Tibial nerve (tissue), 4 donors: ENCODE measurements around the gene AGBL3. TPM values are rescaled to one million over a fixed set of nuclear protein-coding genes. Genes with fewer than 3 reads are reported as not detected.

Experiments used
- DNase-seq, 2 donors: peaks; one replicate each; pipeline ENCODE4 v3.0.0-alpha.2; 2019; ENCODE audit warnings: low spot score in 2 of 2
- H3K27ac ChIP-seq, 4 donors: fragments of 200-600 bp; sonication (generic) in 3 of 4; one replicate each; pipeline ENCODE4 v1.5.1; 2017 to 2019; ENCODE audit warnings: mild to moderate bottlenecking in 1 of 4
- H3K27me3 ChIP-seq, 2 donors: fragments of 200-600 bp; sonication (generic) in 1 of 2; one replicate each; pipeline versions ENCODE4 v1.5.1 to v1.6.0; 2017 to 2019
- H3K36me3 ChIP-seq, 3 donors: fragments of 200-600 bp; sonication (generic); one replicate each; pipeline ENCODE4 v1.5.1; 2018 to 2019
- H3K4me1 ChIP-seq, 4 donors: fragments of 200-600 bp; sonication (generic) in 3 of 4; one replicate each; pipeline ENCODE4 v1.5.1; 2017 to 2019
- H3K4me3 ChIP-seq, 4 donors: fragments of 200-600 bp; sonication (generic) in 3 of 4; one replicate each; pipeline ENCODE4 v1.5.1; 2017 to 2019; ENCODE audit warnings: mild to moderate bottlenecking in 1 of 4, moderate library complexity in 1 of 4
- H3K9me3 ChIP-seq, 4 donors: fragments of 200-600 bp; sonication (generic) in 3 of 4; one replicate each; pipeline ENCODE4 v1.5.1; 2017 to 2019
- CTCF ChIP-seq, 5 experiments: fragments of 200-600 bp in 3 of 5; fragments of 450-650 bp in 2 of 5; sonication (generic) in 3 of 5; IDR thresholded peaks; one replicate each; pipeline ENCODE4 v1.5.1; 2016 to 2019; ENCODE audit warnings: antibody characterized with exemption in 5 of 5, mild to moderate bottlenecking in 3 of 5, moderate library complexity in 2 of 5
- EP300 ChIP-seq, 2 donors: sonication (generic); formaldehyde crosslinking; IDR thresholded peaks; one replicate each; pipeline ENCODE4 v1.6.1; 2017; ENCODE audit warnings: antibody characterized with exemption in 2 of 2, mild to moderate bottlenecking in 1 of 2
- POLR2A ChIP-seq, 2 donors: fragments of 450-650 bp; IDR thresholded peaks; one replicate each; pipeline ENCODE4 v1.6.1; 2017; ENCODE audit warnings: antibody characterized with exemption in 2 of 2, mild to moderate bottlenecking in 2 of 2, moderate library complexity in 2 of 2
- WGBS, 2 donors: methylation state at CpG; one replicate each; pipeline ENCODE4 v1.1.5; 2018; 5-methylcytosine and 5-hydroxymethylcytosine counted together
- total RNA-seq, 4 donors: library from RNA; depleted of rRNA; stranded (reverse); fragments of >200 nt; gene quantifications; one replicate each; pipeline ENCODE4 v1.1.0, GENCODE V29; 2016

AGBL3 gene
- total RNA-seq, 4 donors from 2014 or later, result 1.3 to 3.1 (median 1.9) TPM

DNA sequence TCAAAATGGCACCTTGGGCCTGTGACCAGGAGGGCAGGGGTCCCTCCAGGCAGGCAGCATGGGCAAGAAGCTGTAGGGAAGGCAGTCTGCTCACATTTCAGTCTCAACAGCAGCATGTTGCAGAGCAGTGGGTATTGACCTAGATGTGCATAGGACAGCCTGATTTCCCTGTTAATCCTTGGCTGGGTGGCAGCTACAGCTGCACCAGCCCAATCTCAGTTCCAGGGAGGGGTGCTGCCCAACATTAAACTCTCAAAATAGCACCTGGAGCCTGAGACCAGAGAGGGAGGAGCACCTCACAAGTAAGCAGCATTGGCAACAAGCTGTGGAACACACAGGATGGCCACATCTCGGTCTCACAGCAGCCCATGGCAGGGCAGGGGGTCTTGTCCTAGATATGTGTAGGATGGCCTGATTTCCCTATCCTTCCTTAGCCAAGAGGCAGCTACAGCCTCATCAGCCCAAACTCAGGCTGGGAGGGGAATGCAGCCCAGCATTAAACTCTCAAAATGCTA is 171.9 kb downstream of the AGBL3 start:
- Histone ChIP-seq H3K4me3 (no peak overlapping the region), H3K36me3 (peaks cover 0 to 48% (median 0%) of the 10 kb centered on the region in 3 donors), H3K4me1 (peaks cover 0 to 50% (median 23%) of the 10 kb centered on the region in 4 donors), H3K27ac (peak overlapping the region in 2 of 4 donors; percentile 52 to 61), H3K27me3 (no peaks in the 10 kb centered on the region), H3K9me3 (peaks cover 0 to 32% (median 2%) of the 10 kb centered on the region in 4 donors)
- DNase-seq, result no peak
- no peak for TF ChIP-seq CTCF (IDR thresholded peaks at IDR 0.05)
- no peak for TF ChIP-seq EP300 (IDR thresholded peaks at IDR 0.05)
- no peak for TF ChIP-seq POLR2A (IDR thresholded peaks at IDR 0.05)
- WGBS, 2 donors, result 100% methylated on average over 1 of the region's 1 CpG

- no peak for TF ChIP-seq POLR2A (IDR thresholded peaks at IDR 0.05)
- TF ChIP-seq CTCF (IDR thresholded peaks at IDR 0.05), result no peak
- no peak for TF ChIP-seq EP300 (IDR thresholded peaks at IDR 0.05)
- WGBS, 2 donors, result 62 to 64% methylated on average over 6 of the region's 6 CpGs
Observed at GRCh38 chr7:135158874-135159273, 172.6 kb downstream of the AGBL3 start.

DNA sequence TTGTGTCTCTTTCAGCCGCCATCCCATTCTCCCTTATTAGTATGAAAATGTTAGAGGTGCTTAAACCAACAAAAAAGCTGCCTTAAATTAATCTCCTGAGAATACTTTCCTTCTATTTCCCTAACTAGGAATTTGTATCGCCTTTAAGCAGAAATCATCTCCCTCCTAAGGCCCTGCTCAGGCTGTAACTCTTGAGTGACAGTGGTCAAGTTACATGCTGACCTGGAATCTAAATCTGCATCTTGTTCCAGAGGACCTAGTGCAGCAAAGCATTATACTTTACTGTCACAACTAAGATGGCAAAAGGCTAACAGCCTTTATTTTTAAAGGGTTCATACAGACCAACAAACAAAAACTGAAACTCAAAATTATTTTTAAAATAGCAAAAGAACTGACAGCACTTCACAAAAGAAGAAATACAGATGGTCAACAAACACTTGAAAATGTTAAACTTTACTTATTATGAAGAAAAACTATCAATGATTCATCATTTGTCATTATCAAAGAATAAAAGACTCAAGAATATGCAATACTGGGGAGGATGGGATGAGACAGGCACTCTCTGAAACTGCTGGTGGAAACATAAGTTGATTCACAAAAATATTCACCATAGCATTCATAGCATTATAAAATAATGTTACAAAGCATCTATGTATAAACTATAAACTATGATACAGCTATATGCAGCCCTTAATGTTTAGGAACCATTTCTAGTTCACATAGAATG is 173.2 kb downstream of the AGBL3 start:
- TF ChIP-seq EP300 (IDR thresholded peaks at IDR 0.05), result no peak
- no peak for TF ChIP-seq CTCF (IDR thresholded peaks at IDR 0.05)
- no peak for TF ChIP-seq POLR2A (IDR thresholded peaks at IDR 0.05)
- Histone ChIP-seq H3K36me3 (peaks cover 0 to 57% (median 0%) of the 10 kb centered on the region in 3 donors), H3K27me3 (no peaks in the 10 kb centered on the region), H3K4me3 (no peak overlapping the region), H3K9me3 (peaks cover 0 to 22% (median 2%) of the 10 kb centered on the region in 4 donors), H3K4me1 (peaks cover 0 to 58% (median 23%) of the 10 kb centered on the region in 4 donors), H3K27ac (peak overlapping the region in 3 of 4 donors; percentile 24 to 61 (median 52))
- no peak for DNase-seq
- 84 to 85% methylated on average over 2 of the region's 2 CpGs for WGBS, 2 donors

More at GRCh38 chr7:135158874-135159273, 172.6 kb downstream of the AGBL3 start:
- peaks cover 0 to 50% (median 0%) of the 10 kb centered on the region in 3 donors for H3K36me3 ChIP-seq
- peaks cover 0 to 52% (median 23%) of the 10 kb centered on the region in 4 donors for H3K4me1 ChIP-seq
- no peaks in the 10 kb centered on the region for H3K27me3 ChIP-seq
- no peak for DNase-seq
- no peak overlapping the region for H3K4me3 ChIP-seq
- H3K27ac ChIP-seq, result peak overlapping the region in 3 of 4 donors; percentile 31 to 61 (median 52)
- H3K9me3 ChIP-seq, result peaks cover 0 to 25% (median 2%) of the 10 kb centered on the region in 4 donors

DNA sequence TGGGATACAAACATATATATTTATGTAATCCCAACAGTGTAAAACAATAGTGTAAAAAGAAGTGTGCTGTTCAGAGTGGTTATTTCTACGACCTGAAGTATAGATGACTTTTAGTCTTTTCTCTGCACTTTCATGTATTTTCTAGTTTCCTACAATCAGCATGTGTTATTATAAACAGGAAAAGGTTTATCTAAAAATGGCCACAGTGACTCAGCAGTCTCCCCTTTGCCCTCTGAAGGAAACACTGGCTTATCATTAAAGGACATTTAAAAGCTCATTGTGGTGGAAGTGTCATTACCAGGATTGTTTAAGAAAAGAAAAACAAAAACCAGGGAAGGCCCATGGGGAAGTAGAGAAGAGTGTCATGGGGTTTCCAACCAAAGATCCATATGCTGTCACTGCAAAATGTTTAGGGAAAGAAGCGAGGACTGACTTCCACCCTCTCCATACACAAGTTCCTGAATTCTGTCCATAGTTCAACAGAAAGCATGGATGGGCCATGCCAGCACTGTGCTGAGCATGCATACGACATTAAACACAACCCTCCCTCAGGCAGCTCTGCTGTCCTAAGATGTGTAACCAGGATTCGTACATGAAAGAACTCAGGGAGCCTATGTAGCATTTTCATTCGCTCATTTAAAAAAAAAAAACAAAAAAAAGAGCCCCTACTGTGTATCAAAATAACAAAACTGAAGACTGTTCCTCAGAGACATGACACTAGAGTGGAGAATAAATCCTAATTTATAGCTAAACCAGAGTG is 174.0 kb downstream of the AGBL3 start:
- Histone ChIP-seq H3K27me3 (no peaks in the 10 kb centered on the region), H3K9me3 (peaks cover 0 to 15% (median 2%) of the 10 kb centered on the region in 4 donors), H3K27ac (peak overlapping the region in 3 of 4 donors; percentile 24 to 61 (median 55)), H3K4me1 (peaks cover 0 to 65% (median 23%) of the 10 kb centered on the region in 4 donors), H3K4me3 (no peak overlapping the region), H3K36me3 (peaks cover 0 to 64% (median 0%) of the 10 kb centered on the region in 3 donors)
- 56 to 68% methylated on average over 5 of the region's 5 CpGs for WGBS, 2 donors
- TF ChIP-seq CTCF (IDR thresholded peaks at IDR 0.05) (no peak), EP300 (IDR thresholded peaks at IDR 0.05) (peak in 1 of 2 donors; percentile 46)
- no peak for DNase-seq
